Measurements from ENCODE around the gene PITX3. TPM values are rescaled to one million over a fixed set of nuclear protein-coding genes. Genes with fewer than 3 reads are reported as not detected.
"Not testable (repeated sequence)": the region's sequence is repeated elsewhere in the genome, so short reads cannot be mapped to it uniquely, and the experiment has no call there.

PITX3 gene
- total and polyA plus RNA-seq, 2 donors (not counting 3 experiments of a cell fraction or from before 2014, with no cell fraction given): not detected

- Histone ChIP-seq H4K20me1 (replicated peaks; ENCODE audit: control insufficient read depth, extremely low read depth, insufficient read depth, low read length) (no peaks in the 10 kb centered on the region), H2AFZ (ENCODE audit: low read depth, low read length) (no peak overlapping the region), H3K79me2 (ENCODE audit: control insufficient read depth, insufficient read depth, low read length) (no peaks in the 10 kb centered on the region), H3K9me3 (replicated peaks; ENCODE audit: control insufficient read depth, insufficient read depth, low read length) (no peaks in the 10 kb centered on the region), H3K9ac (replicated peaks; ENCODE audit: extremely low read depth, insufficient read depth, low read length) (no peak overlapping the region), H3K27me3 (ENCODE audit: control insufficient read depth in 2 of 2, insufficient read depth in 2 of 2, low read length in 2 of 2) (peaks cover 3 to 5% of the 10 kb centered on the region in 2 experiments), H3K27ac (ENCODE audit: insufficient read depth, low read depth, low read length) (no peak overlapping the region), H3K36me3 (ENCODE audit: control insufficient read depth in 2 of 2, extremely low read depth in 1 of 2, insufficient read depth in 2 of 2, low read length in 2 of 2) (no peaks in the 10 kb centered on the region), H3K9me1 (replicated peaks; ENCODE audit: control insufficient read depth, extremely low read depth, insufficient read depth, low read length) (no peaks in the 10 kb centered on the region), H3K4me3 (replicated peaks in 1 of 3; ENCODE audit: insufficient read depth in 1 of 3, low read depth in 1 of 3, low read length in 3 of 3) (no peak overlapping the region), H3K4me1 (ENCODE audit: control insufficient read depth, extremely low read depth, insufficient read depth, low read length) (no peaks in the 10 kb centered on the region), H3K4me2 (ENCODE audit: insufficient read depth, low read length) (no peak overlapping the region)
- dilution Hi-C loops (cut with MboI; ENCODE audit: extremely low pct_ligation_motif_present, low sequenced_read_pairs) (no loop called here), intact Hi-C loops (cut with micrococcal nuclease) (no loop called here)
- ChIA-PET POLR2A (no interaction called here), CTCF (no interaction called here)
- FAIRE-seq: no peak
- no TSS peak for BruUV-seq (replicated peaks)
- no peak for DNase-seq (ENCODE audit: low read depth, low spot score)
- TF ChIP-seq POLR2AphosphoS5 (IDR thresholded peaks at IDR 0.05; ENCODE audit: insufficient read depth, low read depth, low read length): no peak
Observed at GRCh38 chr10:102191956-102192355, 49.4 kb downstream of the PITX3 start.

- intact Hi-C loops (cut with micrococcal nuclease); DNase-seq (ENCODE audit: low read depth, low spot score); H3K79me2 ChIP-seq (ENCODE audit: control insufficient read depth, insufficient read depth, low read length); dilution Hi-C loops (cut with MboI; ENCODE audit: extremely low pct_ligation_motif_present, low sequenced_read_pairs); POLR2A ChIA-PET; H3K27me3 ChIP-seq (ENCODE audit: control insufficient read depth in 2 of 2, insufficient read depth in 2 of 2, low read length in 2 of 2); H4K20me1 ChIP-seq (replicated peaks; ENCODE audit: control insufficient read depth, extremely low read depth, insufficient read depth, low read length); H3K36me3 ChIP-seq (ENCODE audit: control insufficient read depth in 2 of 2, extremely low read depth in 1 of 2, insufficient read depth in 2 of 2, low read length in 2 of 2); H3K9me1 ChIP-seq (replicated peaks; ENCODE audit: control insufficient read depth, extremely low read depth, insufficient read depth, low read length); H3K4me2 ChIP-seq (ENCODE audit: insufficient read depth, low read length); H3K4me1 ChIP-seq (ENCODE audit: control insufficient read depth, extremely low read depth, insufficient read depth, low read length); H3K4me3 ChIP-seq (replicated peaks in 1 of 3; ENCODE audit: insufficient read depth in 1 of 3, low read depth in 1 of 3, low read length in 3 of 3); BruUV-seq (replicated peaks); H3K9ac ChIP-seq (replicated peaks; ENCODE audit: extremely low read depth, insufficient read depth, low read length); H2AFZ ChIP-seq (ENCODE audit: low read depth, low read length); H3K27ac ChIP-seq (ENCODE audit: insufficient read depth, low read depth, low read length); H3K9me3 ChIP-seq (replicated peaks; ENCODE audit: control insufficient read depth, insufficient read depth, low read length): not testable (repeated sequence)
- CTCF ChIA-PET: interaction anchor here (0.7 to 1.8 kb wide), 4 partner anchors 12 to 163 kb away, joined by 3 to 6 read pairs (median 3); no protein-coding TSS in a partner anchor
- peak; percentile 35 for FAIRE-seq
Observed at GRCh38 chr10:102188941-102189898, 52.1 kb downstream of the PITX3 start.
